IMR-90 (cell line): Measurements from ENCODE around the gene CENPI. TPM values are rescaled to one million over a fixed set of nuclear protein-coding genes. Genes with fewer than 3 reads are reported as not detected.

Source experiments
- ATAC-seq: fragments of 200-7000 bp; cut with Tn5 transposase; 2 replicates; pipeline ENCODE4 v1.9.1; 2020; ENCODE audit warnings: low read depth, mild to moderate bottlenecking, moderate library complexity
- BruUV-seq: library from RNA; stranded (reverse); fragments of 400-500 nt; replicated peaks from 2 replicates; lab custom pipeline; 2021; lab: Mats Ljungman, UMichigan
- CTCF ChIA-PET: fragments of 300-600 bp; formaldehyde crosslinking; extraction: SDS; loops from one replicate; lab custom pipeline; 2021; ENCODE audit warnings: antibody characterized with exemption; lab: Yijun Ruan, JAX
- POLR2A ChIA-PET: fragments of 300-600 bp; sonication (Branson Sonifier 250); formaldehyde crosslinking; loops from one replicate; lab custom pipeline; 2022; ENCODE audit warnings: antibody characterized with exemption; ENCODE audit not compliant: unreplicated experiment; lab: Charles Lee
- DNase-seq: peaks from one replicate; pipeline ENCODE4 v3.0.0; 2013
- H2AFZ ChIP-seq: replicated peaks from 2 replicates; pipeline ENCODE3; 2013; ENCODE audit warnings: low read length, mild to moderate bottlenecking; ENCODE audit not compliant: poor library complexity
- H2AK5ac ChIP-seq: 2 replicates; pipeline ENCODE4 v1.6.1; 2013; ENCODE audit warnings: low read depth, low read length, inconsistent platforms
- H2AK9ac ChIP-seq: replicated peaks from 2 replicates; pipeline ENCODE3; 2013; ENCODE audit warnings: mild to moderate bottlenecking, low read depth, low read length, moderate library complexity; ENCODE audit not compliant: poor library complexity
- H2BK120ac ChIP-seq: 2 replicates; pipeline ENCODE4 v1.6.1; 2013; ENCODE audit warnings: low read depth, low read length, inconsistent platforms
- H2BK15ac ChIP-seq: 3 replicates; pipeline ENCODE4 v1.6.1; 2013; ENCODE audit warnings: low read depth, low read length, inconsistent platforms
- H2BK20ac ChIP-seq: 2 replicates; pipeline ENCODE4 v1.6.1; 2013; ENCODE audit warnings: low read depth, mild to moderate bottlenecking, inconsistent platforms, low read length, moderate library complexity
- H2BK5ac ChIP-seq: 2 replicates; pipeline ENCODE4 v1.6.1; 2013; ENCODE audit warnings: mild to moderate bottlenecking, low read depth, low read length, inconsistent platforms; ENCODE audit not compliant: poor library complexity, severe bottlenecking
- H3K14ac ChIP-seq: replicated peaks from 2 replicates; pipeline ENCODE4 v1.6.1; 2013; ENCODE audit warnings: low read depth, low read length, inconsistent platforms
- H3K18ac ChIP-seq: 2 replicates; pipeline ENCODE4 v1.6.1; 2013; ENCODE audit warnings: low read depth, low read length, control low read depth
- H3K23ac ChIP-seq: 2 replicates; pipeline ENCODE4 v1.6.1; 2013; ENCODE audit warnings: low read depth, low read length, inconsistent platforms
- H3K27ac ChIP-seq: 2 replicates; pipeline ENCODE4 v1.5.1; 2013; ENCODE audit warnings: mild to moderate bottlenecking, control low read depth, low read length; ENCODE audit not compliant: insufficient read depth
- H3K27me3 ChIP-seq: 2 replicates; pipeline ENCODE4 v1.6.1; 2013; ENCODE audit warnings: low read length; ENCODE audit not compliant: control insufficient read depth, insufficient read depth
- H3K36me3 ChIP-seq: 2 replicates; pipeline ENCODE4 v1.6.1; 2013; ENCODE audit warnings: low read length, mixed read lengths; ENCODE audit not compliant: control insufficient read depth, insufficient read depth
- H3K4ac ChIP-seq: 2 replicates; pipeline ENCODE4 v1.6.1; 2013; ENCODE audit warnings: low read depth, low read length, inconsistent platforms
- H3K4me1 ChIP-seq: 2 replicates; pipeline ENCODE4 v1.6.1; 2013; ENCODE audit warnings: low read length, mixed read lengths; ENCODE audit not compliant: control insufficient read depth, insufficient read depth
- H3K4me2 ChIP-seq: 2 replicates; pipeline ENCODE4 v1.6.1; 2013; ENCODE audit warnings: low read depth, mild to moderate bottlenecking, control low read depth, low read length, moderate library complexity
- H3K4me3 ChIP-seq: 2 replicates; pipeline ENCODE4 v1.5.1; 2013; ENCODE audit warnings: low read depth, mild to moderate bottlenecking, control low read depth, low read length, moderate library complexity; ENCODE audit not compliant: insufficient read depth
- H3K56ac ChIP-seq: 2 replicates; pipeline ENCODE4 v1.6.1; 2013; ENCODE audit warnings: low read length, inconsistent platforms; ENCODE audit not compliant: insufficient read depth; ENCODE audit errors: extremely low read depth
- H3K79me1 ChIP-seq, 2 experiments: 2 replicates each; pipeline ENCODE4 v1.6.1; 2013; ENCODE audit warnings: low read length in 2 of 2, inconsistent platforms in 1 of 2, low read depth in 1 of 2
- H3K9ac ChIP-seq: 2 replicates; pipeline ENCODE4 v1.6.1; 2013; ENCODE audit warnings: low read depth, low read length, control low read depth
- H3K9me1 ChIP-seq: 2 replicates; pipeline ENCODE4 v1.6.1; 2013; ENCODE audit warnings: low read length, inconsistent platforms; ENCODE audit not compliant: insufficient read depth
- H3K9me3 ChIP-seq: 2 replicates; pipeline ENCODE4 v1.6.1; 2013; ENCODE audit warnings: low read length; ENCODE audit not compliant: control insufficient read depth, insufficient read depth
- H4K20me1 ChIP-seq: 2 replicates; pipeline ENCODE4 v1.6.1; 2013; ENCODE audit warnings: low read length, inconsistent platforms; ENCODE audit not compliant: insufficient read depth
- H4K5ac ChIP-seq: 2 replicates; pipeline ENCODE4 v1.6.1; 2013; ENCODE audit warnings: mild to moderate bottlenecking, low read depth, low read length, control low read depth
- H4K8ac ChIP-seq, 2 experiments: 2 replicates each; pipeline ENCODE4 v1.6.1; 2013; ENCODE audit warnings: low read depth in 2 of 2, low read length in 2 of 2, control low read depth in 1 of 2, inconsistent platforms in 1 of 2
- H4K91ac ChIP-seq: 2 replicates; pipeline ENCODE4 v1.6.1; 2013; ENCODE audit warnings: low read depth, low read length, inconsistent platforms; ENCODE audit not compliant: insufficient read depth
- CEBPB ChIP-seq: IDR thresholded peaks from 2 replicates; pipeline ENCODE4 v1.6.1; 2012; ENCODE audit warnings: low read depth, low read length, improper control_type of control experiment
- CTCF ChIP-seq: conservative IDR thresholded peaks from 2 replicates; pipeline ENCODE4 v1.5.1; 2012; ENCODE audit warnings: mild to moderate bottlenecking, low read depth, low read length, improper control_type of control experiment
- MAZ ChIP-seq: IDR thresholded peaks from 2 replicates; pipeline ENCODE4 v1.6.1; 2012; ENCODE audit warnings: low read depth, mild to moderate bottlenecking, low read length, improper control_type of control experiment, moderate library complexity, borderline replicate concordance
- NFE2L2 ChIP-seq: fragments of 150-350 bp; IDR thresholded peaks from 2 replicates; pipeline ENCODE4 v1.6.1; 2016; ENCODE audit warnings: low read depth, mild to moderate bottlenecking, low read length
- POLR2A ChIP-seq: IDR thresholded peaks from 2 replicates; pipeline ENCODE4 v1.6.1; 2012; ENCODE audit warnings: mild to moderate bottlenecking, low read depth, low read length
- WGBS, 2 experiments: methylation state at CpG; one replicate each; pipeline versions ENCODE4 v1.1.5 to v1.1.7; 2013; ENCODE audit warnings: missing lambda C conversion rate in 2 of 2; ENCODE audit not compliant: insufficient read length in 1 of 2; ENCODE audit errors: extremely low coverage in 2 of 2; 5-methylcytosine and 5-hydroxymethylcytosine counted together
- dilution Hi-C: fragments of 300-500 bp; cut with HindIII; formaldehyde crosslinking; loops from one replicate; pipeline ENCODE4 v1.14.3; 2018; ENCODE audit warnings: low sequenced_read_pairs; ENCODE audit not compliant: unreplicated experiment
- in situ Hi-C: fragments of 300-500 bp; cut with MboI; formaldehyde crosslinking; loops from 3 replicates; pipeline ENCODE4 v1.14.3; 2019; ENCODE audit warnings: low sequenced_read_pairs, inconsistent platforms, mixed read lengths
- intact Hi-C: fragments of 100-400 bp; cut with micrococcal nuclease; formaldehyde crosslinking; loops from 2 replicates; pipeline ENCODE4 v1.10.0; 2022
- polyA plus RNA-seq, 3 experiments: library from polyadenylated mRNA; depleted of rRNA; stranded (reverse); fragments of >200 nt; gene quantifications; 2 replicates each; pipeline ENCODE4 v1.2.3, GENCODE V29; 2012; ENCODE audit warnings: low replicate concordance in 1 of 3
- total RNA-seq: library from RNA; depleted of rRNA; stranded (reverse); fragments of >200 nt; gene quantifications from 2 replicates; pipeline ENCODE4 v1.2.3, GENCODE V29; 2012

The CENPI gene
- total and polyA plus RNA-seq, 2 of the 4 experiments (the other 2 are of a cell fraction): 5.5 to 24.2 TPM

GRCh38 chrX:101057093-101057714 lies 40.8 kb upstream of the CENPI start:
- Histone ChIP-seq H2BK20ac (peak overlapping the region; percentile 61; the same call in 1 of the 2 replicates), H3K27me3 (no peaks in the 10 kb centered on the region), H2AFZ (no peak overlapping the region), H3K9me1 (no peaks in the 10 kb centered on the region), H4K91ac (peak overlapping the region; percentile 50), H3K14ac (peak overlapping the region; percentile 64), H2BK120ac (peak overlapping the region; percentile 79; the same call in 1 of the 2 replicates), H2AK5ac (no peak overlapping the region), H4K20me1 (no peaks in the 10 kb centered on the region), H2BK5ac (peak overlapping the region; percentile 89), H4K5ac (no peak overlapping the region; the same call in 1 of the 2 replicates), H3K36me3 (no peaks in the 10 kb centered on the region), H3K9ac (no peak overlapping the region), H4K8ac (peak overlapping the region in 1 of 2 experiments; percentile 82; a peak in 2 of 4 replicates), H3K56ac (no peak overlapping the region), H3K18ac (peak overlapping the region; percentile 63; the same call in 1 of the 2 replicates), H3K4me3 (no peak overlapping the region), H3K4me2 (no peak overlapping the region), H3K27ac (no peak overlapping the region; the same call in 1 of the 2 replicates), H3K23ac (peak overlapping the region; percentile 72; the same call in 1 of the 2 replicates), H3K4me1 (no peaks in the 10 kb centered on the region; the same call in 1 of the 2 replicates), H3K4ac (peak overlapping the region; percentile 74; the same call in 1 of the 2 replicates), H3K79me1 (no peaks in the 10 kb centered on the region), H2AK9ac (no peak overlapping the region), H2BK15ac (peak overlapping the region; percentile 67; the same call in 1 of the 3 replicates), H3K9me3 (no peaks in the 10 kb centered on the region)
- dilution Hi-C loops: no loop called here
- ATAC-seq (peak; percentile 53; the same call in 1 of the 2 replicates), DNase-seq (peak; percentile 68)
- WGBS, 2 experiments: no CpG with 5 or more reads among the region's 3 CpGs
- in situ Hi-C loops: no loop called here
- CTCF ChIA-PET: no interaction called here
- POLR2A ChIA-PET: no interaction called here
- TF ChIP-seq CEBPB: peak; percentile 62
- no peak for TF ChIP-seq POLR2A
- TF ChIP-seq MAZ: no peak
- TF ChIP-seq CTCF: no peak
- TF ChIP-seq NFE2L2: no peak
- no TSS peak for BruUV-seq
- intact Hi-C loops: no loop called here
